GM18508 (cell line): ENCODE data around the gene RTN3.
"Not testable (repeated sequence)": the region's sequence is repeated elsewhere in the genome, so short reads cannot be mapped to it uniquely, and the experiment has no call there.

ENCODE experiments used
- ATAC-seq: cut with Tn5 transposase; IDR thresholded peaks from one replicate; pipeline ENCODE4 v1.9.1; 2021; ENCODE audit warnings: moderate number of reproducible peaks; ENCODE audit not compliant: insufficient read depth, unreplicated experiment

The RTN3 gene

DNA sequence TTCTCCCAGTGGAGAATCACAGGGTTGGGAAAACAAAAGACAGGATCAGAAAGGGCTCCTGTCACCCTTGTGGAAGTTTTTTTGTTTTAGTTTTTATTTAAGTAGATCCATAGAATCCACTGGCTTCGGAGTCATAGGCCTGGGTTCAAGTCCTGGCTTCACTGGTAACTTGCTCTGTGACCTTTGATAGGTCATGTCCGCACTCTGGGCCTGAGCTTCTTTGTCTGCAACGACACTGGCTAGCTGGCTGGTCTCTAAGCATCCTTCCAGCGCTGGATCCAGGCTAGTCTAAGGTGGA is 85.9 kb downstream of the RTN3 start:
- ATAC-seq, result no peak

DNA sequence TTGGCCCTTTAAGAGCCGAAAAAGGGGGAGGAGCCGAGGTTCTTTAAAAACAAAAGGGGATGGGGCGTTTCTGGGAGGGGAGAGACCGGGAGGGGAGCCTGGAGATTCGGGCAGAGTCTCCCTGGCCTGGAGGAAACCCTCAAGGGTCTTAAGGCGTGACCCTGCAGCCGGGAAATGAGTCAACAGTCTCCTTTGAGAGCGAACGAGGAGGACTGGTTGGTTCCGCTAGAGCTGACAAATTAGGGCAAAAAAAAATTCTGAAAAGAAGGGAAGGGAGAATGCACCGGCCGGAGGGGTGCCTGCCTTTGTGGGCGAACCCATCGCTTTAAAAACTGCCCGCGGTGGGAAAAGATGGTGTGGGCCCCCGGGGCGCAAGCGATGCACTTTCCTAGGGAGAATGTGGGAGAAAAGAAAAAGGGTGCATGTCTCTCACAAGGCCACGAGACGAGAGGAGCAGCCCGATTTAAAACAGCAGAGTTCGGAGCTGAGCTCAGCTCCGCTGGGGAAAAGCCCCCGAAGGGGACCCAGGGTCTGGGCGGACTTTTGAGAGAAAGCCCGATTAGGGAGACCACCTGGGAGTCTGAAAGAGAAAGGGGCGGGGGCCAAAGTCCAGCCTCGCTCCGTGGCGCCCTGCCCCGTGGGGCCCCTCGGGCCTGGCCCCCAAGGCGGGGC is 86.4 kb downstream of the RTN3 start:
- no peak for ATAC-seq

GRCh38 chr11:63768237-63769041 is 87.1 kb downstream of the RTN3 start, which contains the start of gene ZFTA:
ZFTA (minus strand) TSS chr11:63768775; CDS start chr11:63768622, 153 bp downstream.
- ATAC-seq, result no peak

GRCh38 chr11:63769042-63769713 is 87.9 kb downstream of the RTN3 start:
- no peak for ATAC-seq

GRCh38 chr11:63769714-63770455 is 88.6 kb downstream of the RTN3 start:
- no peak for ATAC-seq

DNA sequence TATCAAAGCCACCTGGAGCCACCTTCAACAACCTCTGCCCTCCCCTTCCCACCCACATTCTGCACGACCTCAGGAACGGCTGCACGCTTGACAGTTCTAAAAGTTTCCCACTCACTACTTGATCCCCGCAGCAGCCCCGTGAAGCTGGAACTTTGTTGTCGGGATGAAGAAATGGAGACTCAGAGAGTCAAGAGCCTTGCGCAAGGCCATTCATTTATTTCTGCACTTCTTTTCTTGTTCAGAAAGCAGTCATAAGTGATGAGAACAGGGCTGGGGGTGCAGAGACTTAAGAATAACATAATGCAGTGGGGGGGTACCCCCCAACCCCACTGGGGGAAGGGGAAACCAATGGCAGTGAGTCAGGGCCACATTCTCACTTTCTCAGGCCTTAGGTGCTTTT is 89.5 kb downstream of the RTN3 start:
- no peak for ATAC-seq

GRCh38 chr11:63771741-63772318 is 90.5 kb downstream of the RTN3 start:
- not testable (repeated sequence) for ATAC-seq

- no peak for ATAC-seq
These were observed 93.9 kb downstream of the RTN3 start for GRCh38 chr11:63775191-63775590.

DNA sequence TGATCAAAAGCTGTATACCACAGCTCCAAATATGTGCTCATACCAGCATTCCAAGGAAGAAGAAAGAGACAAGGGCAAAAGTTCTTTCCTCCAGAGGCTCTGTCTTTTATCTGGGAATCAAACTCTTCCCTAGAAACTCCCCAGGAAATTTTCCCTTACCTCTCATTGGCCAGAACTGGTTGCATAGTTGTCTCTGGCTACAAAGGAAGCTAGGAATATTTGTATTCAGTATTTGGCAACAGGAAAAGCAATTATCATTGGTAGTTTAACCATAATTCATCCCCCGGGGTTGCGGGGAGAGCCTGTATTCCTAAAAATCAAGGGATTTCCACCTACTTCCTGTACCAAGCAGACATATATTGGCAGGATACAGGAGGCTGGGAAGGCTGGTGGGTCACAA is 97.7 kb downstream of the RTN3 start:
- ATAC-seq, result no peak

GRCh38 chr11:63782749-63783148 is 101.4 kb downstream of the RTN3 start:
- ATAC-seq, result no peak

- no peak for ATAC-seq
These were observed 102.8 kb downstream of the RTN3 start for GRCh38 chr11:63783925-63784592.

DNA sequence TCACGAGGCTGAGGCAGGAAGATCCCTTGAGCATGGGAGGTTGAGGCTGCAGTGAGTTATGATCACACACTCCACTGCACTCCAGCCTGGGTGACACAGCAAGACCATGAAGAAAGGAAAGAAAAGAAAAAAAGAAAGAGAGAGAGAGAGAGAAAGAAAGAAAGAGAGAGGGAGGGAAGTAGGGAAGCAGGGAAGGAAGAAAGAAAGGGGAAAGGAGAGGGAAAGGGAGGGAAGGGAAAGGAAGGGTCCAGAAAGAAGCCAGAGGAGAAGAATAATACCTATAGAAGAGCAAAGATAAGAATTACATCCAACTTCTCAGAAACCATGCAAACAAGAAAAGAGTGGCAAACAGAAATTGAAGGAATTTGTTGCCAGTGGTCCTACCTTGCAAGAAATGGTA is 104.5 kb downstream of the RTN3 start:
- ATAC-seq, result no peak

DNA sequence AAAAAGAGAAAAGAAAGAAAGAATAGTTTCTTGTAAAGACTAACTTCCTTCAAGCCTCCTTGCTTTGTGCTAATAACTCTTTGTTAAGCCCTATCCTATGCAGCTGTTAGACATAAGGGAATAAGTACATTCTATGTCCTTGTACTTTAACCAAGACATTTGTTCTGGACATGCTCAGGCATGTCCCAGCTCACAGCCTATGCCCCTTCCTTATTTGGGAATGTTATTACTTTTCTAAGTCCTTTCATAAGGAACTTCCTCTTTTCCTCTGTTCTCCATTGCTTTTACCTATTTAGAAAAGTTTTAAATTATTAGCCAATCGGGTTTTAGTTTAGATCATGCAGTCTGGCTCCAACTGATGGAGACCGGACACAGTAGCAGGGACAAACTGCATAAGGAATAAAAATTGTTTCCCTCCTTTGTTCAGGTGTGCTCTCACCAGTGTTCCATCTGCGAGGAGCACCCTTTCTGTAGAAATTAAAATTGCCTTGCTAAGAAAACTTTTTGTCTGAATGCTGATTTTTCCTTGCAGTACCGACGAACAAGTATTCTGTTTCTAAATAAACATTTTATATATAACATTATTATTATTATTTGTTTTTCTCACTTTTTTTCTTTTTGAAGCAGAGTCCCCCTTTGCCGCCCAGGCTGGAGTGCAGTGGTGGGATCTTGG is 110.3 kb downstream of the RTN3 start:
- no peak for ATAC-seq

DNA sequence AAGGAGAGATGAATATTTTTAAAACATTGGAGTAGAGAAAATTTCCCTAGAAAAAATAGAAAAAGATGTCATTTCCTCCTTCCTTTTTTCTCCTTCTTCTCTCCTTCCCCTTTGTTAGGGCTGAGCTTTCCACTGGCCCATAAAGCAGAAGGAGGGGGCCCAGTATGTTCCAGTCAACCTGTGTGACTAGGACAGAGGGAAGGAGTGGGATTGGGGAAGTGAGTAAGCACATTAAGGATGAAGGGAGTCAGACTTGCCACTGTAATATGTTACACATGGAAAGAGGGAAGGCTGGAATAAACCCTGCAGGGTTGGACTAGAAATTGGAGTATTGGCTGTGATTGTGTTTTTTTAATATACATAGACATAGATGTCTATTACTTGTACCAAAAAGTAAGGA is 111.9 kb downstream of the RTN3 start:
- ATAC-seq, result no peak

GRCh38 chr11:63795066-63795465 is 113.8 kb downstream of the RTN3 start:
- no peak for ATAC-seq

DNA sequence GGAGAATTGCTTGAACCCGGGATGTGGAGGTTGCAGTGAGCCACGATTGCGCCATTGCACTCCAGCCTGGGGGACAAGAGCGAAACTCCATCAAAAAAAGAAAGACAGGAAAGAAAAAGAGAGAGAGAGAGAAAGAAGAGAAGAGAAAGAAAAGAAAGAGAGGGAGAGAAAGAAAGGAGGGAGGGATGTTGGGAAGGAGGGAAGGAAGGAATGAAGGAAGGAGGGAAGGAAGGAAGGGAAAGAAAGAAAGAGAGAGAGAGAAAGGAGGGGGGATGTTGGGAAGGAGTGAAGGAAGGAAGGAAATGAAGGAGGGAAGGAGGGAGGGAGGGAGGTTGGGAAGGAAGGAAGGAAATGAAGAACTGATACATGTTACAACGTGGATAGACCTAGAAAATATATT is 119.6 kb downstream of the RTN3 start:
- ATAC-seq, result no peak

DNA sequence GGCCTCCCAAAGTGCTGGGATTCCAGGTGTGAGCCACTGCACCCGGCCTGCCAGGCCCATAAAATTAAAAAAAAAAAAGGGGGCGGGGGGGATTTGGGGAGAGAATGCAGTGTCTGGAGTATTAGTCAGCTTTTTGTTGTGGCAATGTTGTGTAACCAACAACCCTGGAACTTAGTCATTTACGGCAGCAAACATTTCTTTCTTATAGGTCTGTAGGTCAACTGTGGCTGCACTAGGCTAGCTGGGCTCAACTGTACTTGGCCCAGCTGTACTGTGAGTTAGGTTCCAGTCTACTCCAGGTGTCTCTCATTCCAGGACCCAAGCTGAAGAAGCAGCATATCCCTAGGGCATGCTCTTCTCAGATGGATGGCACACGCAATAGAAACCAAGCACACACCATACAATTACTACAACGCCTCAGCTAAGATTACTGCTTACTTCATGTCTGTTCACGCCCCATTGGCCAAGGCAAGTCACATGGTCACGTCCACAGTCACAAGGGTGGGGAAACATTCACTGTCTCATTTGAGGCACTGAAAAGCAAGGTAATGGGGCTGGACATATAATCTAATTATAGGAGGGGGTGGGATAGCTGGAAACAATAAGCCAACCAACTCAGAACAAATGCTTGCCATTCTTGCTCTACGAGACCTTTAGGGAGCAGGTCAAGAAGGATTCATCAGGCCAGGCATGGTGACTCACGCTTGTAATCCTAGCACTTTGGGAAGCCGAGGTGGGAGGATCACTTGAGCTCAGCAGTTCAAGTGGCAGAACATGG is 121.5 kb downstream of the RTN3 start:
- ATAC-seq, result no peak

DNA sequence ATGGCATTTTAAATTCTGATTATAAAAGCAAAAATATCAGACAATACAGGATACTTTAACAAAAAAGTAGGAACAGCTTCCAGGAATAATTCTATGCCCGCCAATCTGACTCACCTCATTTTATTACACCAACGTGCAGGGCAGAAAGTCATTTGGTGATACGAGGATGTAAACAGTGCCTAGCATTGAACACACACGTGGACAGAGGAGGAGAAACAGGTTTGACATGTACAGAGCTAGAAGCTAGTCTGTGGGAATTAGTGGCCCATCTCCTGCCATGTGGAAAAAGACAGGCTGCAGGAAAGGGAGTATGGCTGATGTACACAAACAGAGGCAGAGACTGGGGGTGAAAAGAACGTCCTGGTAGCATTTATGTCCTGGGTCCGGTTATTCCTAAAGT is 123.0 kb downstream of the RTN3 start:
- ATAC-seq, result no peak
